ENCODE results near the gene GNMT.

The GNMT gene

GRCh38 chr6:42971746-42972327 is 11.3 kb downstream of the GNMT start:
- TF ChIP-seq CTCF (conservative IDR thresholded peaks at IDR 0.05; ENCODE audit: low read length) (no peak), EZH2phosphoT487 (IDR thresholded peaks at IDR 0.05; ENCODE audit: borderline replicate concordance) (no peak)
- H3K4me2 ChIP-seq (ENCODE audit: low read depth, low read length, poor library complexity, severe bottlenecking) = no peak overlapping the region
- no peaks in the 10 kb centered on the region for H3K4me1 ChIP-seq (ENCODE audit: insufficient read depth, low read length, poor library complexity, severe bottlenecking)
- H2AFZ ChIP-seq (ENCODE audit: low read length) = no peak overlapping the region
- no peak overlapping the region for H3K9ac ChIP-seq (ENCODE audit: low read depth, low read length, poor library complexity, severe bottlenecking)
- H3K9me3 ChIP-seq (ENCODE audit: insufficient read depth, low read depth, low read length) = no peaks in the 10 kb centered on the region
- no peaks in the 10 kb centered on the region for H3K79me2 ChIP-seq (ENCODE audit: insufficient read depth, low read length)
- H3F3A ChIP-seq (ENCODE audit: low read depth) = no peaks in the 10 kb centered on the region
- peaks cover 2% of the 10 kb centered on the region for H4K20me1 ChIP-seq (ENCODE audit: insufficient read depth, low read length, poor library complexity, severe bottlenecking)
- H3K4me3 ChIP-seq (ENCODE audit: low read length, poor library complexity, severe bottlenecking) = no peak overlapping the region
- H3K9me2 ChIP-seq (replicated peaks; ENCODE audit: low read depth, low read length) = no peaks in the 10 kb centered on the region
- no peaks in the 10 kb centered on the region for H3K36me3 ChIP-seq (ENCODE audit: insufficient read depth, low read length)
- no peaks in the 10 kb centered on the region for H3K27me3 ChIP-seq (ENCODE audit: insufficient read depth, low read length, poor library complexity, severe bottlenecking)

GRCh38 chr6:42973926-42974325 is 13.4 kb downstream of the GNMT start:
- Histone ChIP-seq H3K4me1 (ENCODE audit: insufficient read depth, low read length, poor library complexity, severe bottlenecking) (peaks cover 6% of the 10 kb centered on the region), H3K9me3 (ENCODE audit: insufficient read depth, low read depth, low read length) (no peaks in the 10 kb centered on the region), H3K4me3 (ENCODE audit: low read length, poor library complexity, severe bottlenecking) (no peak overlapping the region), H3K79me2 (ENCODE audit: insufficient read depth, low read length) (peaks cover 13% of the 10 kb centered on the region), H3K4me2 (ENCODE audit: low read depth, low read length, poor library complexity, severe bottlenecking) (no peak overlapping the region), H3K9ac (ENCODE audit: low read depth, low read length, poor library complexity, severe bottlenecking) (no peak overlapping the region), H2AFZ (ENCODE audit: low read length) (no peak overlapping the region), H4K20me1 (ENCODE audit: insufficient read depth, low read length, poor library complexity, severe bottlenecking) (peaks cover 3% of the 10 kb centered on the region), H3K27me3 (ENCODE audit: insufficient read depth, low read length, poor library complexity, severe bottlenecking) (no peaks in the 10 kb centered on the region), H3K36me3 (ENCODE audit: insufficient read depth, low read length) (no peaks in the 10 kb centered on the region), H3F3A (ENCODE audit: low read depth) (no peaks in the 10 kb centered on the region), H3K9me2 (replicated peaks; ENCODE audit: low read depth, low read length) (no peaks in the 10 kb centered on the region)
- no peak for TF ChIP-seq EZH2phosphoT487 (IDR thresholded peaks at IDR 0.05; ENCODE audit: borderline replicate concordance)
- no peak for TF ChIP-seq CTCF (conservative IDR thresholded peaks at IDR 0.05; ENCODE audit: low read length)

- H3K4me2 ChIP-seq (ENCODE audit: low read depth, low read length, poor library complexity, severe bottlenecking) = no peak overlapping the region
- no peaks in the 10 kb centered on the region for H3K36me3 ChIP-seq (ENCODE audit: insufficient read depth, low read length)
- no peak overlapping the region for H3K9ac ChIP-seq (ENCODE audit: low read depth, low read length, poor library complexity, severe bottlenecking)
- TF ChIP-seq EZH2phosphoT487 (IDR thresholded peaks at IDR 0.05; ENCODE audit: borderline replicate concordance) = no peak
- TF ChIP-seq CTCF (conservative IDR thresholded peaks at IDR 0.05; ENCODE audit: low read length) = no peak
- peaks cover 13% of the 10 kb centered on the region for H3K79me2 ChIP-seq (ENCODE audit: insufficient read depth, low read length)
- peaks cover 13% of the 10 kb centered on the region for H3K4me1 ChIP-seq (ENCODE audit: insufficient read depth, low read length, poor library complexity, severe bottlenecking)
- H3K27me3 ChIP-seq (ENCODE audit: insufficient read depth, low read length, poor library complexity, severe bottlenecking) = no peaks in the 10 kb centered on the region
- peaks cover 3% of the 10 kb centered on the region for H4K20me1 ChIP-seq (ENCODE audit: insufficient read depth, low read length, poor library complexity, severe bottlenecking)
- no peaks in the 10 kb centered on the region for H3K9me3 ChIP-seq (ENCODE audit: insufficient read depth, low read depth, low read length)
- H3F3A ChIP-seq (ENCODE audit: low read depth) = no peaks in the 10 kb centered on the region
- no peak overlapping the region for H3K4me3 ChIP-seq (ENCODE audit: low read length, poor library complexity, severe bottlenecking)
- H2AFZ ChIP-seq (ENCODE audit: low read length) = no peak overlapping the region
- H3K9me2 ChIP-seq (replicated peaks; ENCODE audit: low read depth, low read length) = no peaks in the 10 kb centered on the region
These were observed 14.5 kb downstream of the GNMT start for GRCh38 chr6:42974919-42975505.
